LNCAP (cell line): ENCODE measurements around the gene JAK1.

Source experiments
- TF ChIP-seq, protein P1 (sequence below): fragments of 450-650 bp; IDR thresholded peaks from 2 replicates; pipeline ENCODE4 v1.5.1; 2017; ENCODE audit warnings: mild to moderate bottlenecking

The JAK1 gene

DNA sequence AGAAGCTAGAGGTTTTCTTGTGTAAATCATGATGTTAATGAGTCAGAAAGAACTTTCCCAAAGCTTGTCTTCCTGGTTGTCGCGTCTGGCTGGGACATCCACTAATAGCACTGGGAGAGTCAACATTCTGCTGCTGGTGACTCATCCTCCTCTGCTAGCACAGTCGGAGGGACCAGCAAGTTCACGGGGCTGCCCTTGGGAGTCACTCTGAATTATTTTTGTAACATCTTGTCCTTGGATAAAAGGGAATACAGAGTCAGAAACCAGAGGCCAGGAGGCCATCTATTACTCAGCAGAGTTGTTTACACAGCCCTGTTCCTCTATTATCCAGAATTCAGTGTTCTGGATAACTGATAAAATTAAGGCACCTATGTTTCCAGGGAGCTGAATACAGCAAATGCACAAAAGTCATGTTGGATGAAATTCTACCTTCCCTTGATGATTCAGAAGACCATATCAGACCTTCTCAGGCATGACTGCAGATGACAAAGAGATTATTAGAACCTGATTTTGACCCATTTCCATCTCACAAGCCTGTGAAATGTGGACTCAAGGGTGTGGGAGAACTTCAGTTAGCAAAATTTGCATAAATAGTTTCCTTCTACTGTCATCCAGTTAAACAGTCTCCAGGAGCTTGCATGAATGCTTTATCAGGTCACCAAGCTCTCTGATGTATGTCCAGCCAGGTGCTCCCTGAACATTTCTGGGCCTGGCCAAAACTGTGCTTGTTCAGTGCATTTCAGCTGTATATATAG, 68.1 kb downstream of the JAK1 start:
- TF ChIP-seq, protein P1, sequence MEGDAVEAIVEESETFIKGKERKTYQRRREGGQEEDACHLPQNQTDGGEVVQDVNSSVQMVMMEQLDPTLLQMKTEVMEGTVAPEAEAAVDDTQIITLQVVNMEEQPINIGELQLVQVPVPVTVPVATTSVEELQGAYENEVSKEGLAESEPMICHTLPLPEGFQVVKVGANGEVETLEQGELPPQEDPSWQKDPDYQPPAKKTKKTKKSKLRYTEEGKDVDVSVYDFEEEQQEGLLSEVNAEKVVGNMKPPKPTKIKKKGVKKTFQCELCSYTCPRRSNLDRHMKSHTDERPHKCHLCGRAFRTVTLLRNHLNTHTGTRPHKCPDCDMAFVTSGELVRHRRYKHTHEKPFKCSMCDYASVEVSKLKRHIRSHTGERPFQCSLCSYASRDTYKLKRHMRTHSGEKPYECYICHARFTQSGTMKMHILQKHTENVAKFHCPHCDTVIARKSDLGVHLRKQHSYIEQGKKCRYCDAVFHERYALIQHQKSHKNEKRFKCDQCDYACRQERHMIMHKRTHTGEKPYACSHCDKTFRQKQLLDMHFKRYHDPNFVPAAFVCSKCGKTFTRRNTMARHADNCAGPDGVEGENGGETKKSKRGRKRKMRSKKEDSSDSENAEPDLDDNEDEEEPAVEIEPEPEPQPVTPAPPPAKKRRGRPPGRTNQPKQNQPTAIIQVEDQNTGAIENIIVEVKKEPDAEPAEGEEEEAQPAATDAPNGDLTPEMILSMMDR, result no peak

DNA sequence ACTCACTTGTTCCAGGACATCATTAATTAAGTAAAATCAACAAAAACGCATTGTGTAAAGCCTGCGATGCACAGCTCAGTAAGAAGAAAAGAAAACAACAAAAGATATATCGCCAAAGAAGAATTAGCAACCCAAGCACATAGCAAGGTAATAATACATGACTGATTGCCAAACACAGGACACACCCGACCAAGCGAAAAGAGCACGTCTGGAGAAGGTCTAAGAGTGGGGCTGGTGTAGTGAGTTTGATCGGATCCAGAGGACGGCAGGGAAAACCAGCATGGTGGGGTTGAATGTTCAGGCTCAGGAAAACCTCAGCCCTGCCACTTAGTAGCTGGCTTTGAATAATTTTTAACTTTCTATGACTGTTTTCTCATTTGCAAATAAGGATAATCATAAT, 69.8 kb downstream of the JAK1 start:
- TF ChIP-seq, protein P1, result no peak

DNA sequence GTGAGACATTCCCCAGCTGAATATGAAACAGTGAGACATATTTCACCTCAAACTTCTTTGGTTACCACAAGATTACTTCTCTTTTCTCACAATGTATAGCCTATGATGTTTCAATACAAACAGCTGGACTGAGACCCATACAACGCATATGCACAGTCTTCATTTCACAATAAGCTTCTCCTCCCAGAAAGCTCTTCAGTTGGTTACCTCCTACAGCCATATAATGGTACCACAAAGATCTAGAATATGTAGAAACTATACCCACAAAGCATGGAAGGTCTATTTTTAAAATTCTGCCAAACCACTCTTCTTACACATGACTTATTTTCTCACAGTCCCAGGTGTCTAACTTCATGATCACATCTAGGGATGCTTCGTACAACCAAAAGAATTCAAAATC, 70.8 kb downstream of the JAK1 start:
- TF ChIP-seq, protein P1, result no peak

DNA sequence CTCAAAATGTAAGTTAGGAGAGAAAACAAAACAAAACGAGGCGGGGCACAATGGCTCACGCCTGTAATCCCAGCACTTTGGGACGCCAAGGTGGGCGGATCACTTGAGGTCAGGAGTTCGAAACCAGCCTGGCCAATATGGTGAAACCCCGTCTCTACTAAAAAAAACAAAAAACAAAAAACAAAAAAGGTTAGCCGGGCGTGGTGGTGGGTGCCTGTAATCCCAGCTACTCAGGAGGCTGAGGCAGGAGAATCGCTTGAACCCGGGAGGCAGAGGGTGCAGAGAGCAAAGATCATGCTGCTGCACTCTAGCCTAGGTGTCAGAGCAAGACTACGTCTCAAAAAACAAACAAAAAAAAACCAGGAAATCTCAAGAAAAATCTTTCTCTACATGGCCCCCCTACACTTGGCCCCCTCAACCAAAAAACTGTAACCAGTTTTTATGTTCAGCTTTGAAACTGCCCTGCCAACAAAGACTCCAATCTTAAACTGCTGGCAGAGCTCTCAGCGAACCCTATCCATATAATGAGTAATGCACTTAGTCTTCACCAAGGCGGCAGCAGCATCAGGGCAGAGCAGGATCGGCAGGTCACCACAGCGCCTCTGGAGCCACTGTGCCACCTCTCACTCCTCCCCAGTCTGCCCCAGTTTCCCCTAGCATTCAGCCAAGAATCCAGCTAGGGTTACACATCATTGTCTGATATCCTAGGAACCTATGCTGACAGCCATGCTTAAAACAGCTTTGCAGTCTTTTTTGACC, 71.7 kb downstream of the JAK1 start:
- TF ChIP-seq, protein P1, result no peak

DNA sequence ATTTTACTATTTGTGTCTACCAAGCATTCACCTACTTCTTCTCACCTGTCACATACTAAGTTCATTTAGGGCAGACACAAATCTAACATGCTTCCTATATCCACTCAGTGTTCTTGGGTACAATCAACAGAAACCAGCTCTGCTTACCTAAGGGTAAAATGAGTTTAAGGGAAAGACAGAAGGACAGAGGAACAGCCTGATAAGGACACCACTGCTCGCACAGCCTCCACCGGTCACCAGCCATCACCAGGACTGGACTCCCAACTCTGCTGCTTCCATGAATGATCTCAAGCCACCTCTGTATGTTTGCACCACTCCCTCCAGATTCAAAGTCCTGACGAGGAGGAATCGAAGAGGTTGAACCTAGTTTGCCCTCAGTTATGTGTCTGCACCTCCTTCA, 72.4 kb downstream of the JAK1 start:
- TF ChIP-seq, protein P1, result no peak

DNA sequence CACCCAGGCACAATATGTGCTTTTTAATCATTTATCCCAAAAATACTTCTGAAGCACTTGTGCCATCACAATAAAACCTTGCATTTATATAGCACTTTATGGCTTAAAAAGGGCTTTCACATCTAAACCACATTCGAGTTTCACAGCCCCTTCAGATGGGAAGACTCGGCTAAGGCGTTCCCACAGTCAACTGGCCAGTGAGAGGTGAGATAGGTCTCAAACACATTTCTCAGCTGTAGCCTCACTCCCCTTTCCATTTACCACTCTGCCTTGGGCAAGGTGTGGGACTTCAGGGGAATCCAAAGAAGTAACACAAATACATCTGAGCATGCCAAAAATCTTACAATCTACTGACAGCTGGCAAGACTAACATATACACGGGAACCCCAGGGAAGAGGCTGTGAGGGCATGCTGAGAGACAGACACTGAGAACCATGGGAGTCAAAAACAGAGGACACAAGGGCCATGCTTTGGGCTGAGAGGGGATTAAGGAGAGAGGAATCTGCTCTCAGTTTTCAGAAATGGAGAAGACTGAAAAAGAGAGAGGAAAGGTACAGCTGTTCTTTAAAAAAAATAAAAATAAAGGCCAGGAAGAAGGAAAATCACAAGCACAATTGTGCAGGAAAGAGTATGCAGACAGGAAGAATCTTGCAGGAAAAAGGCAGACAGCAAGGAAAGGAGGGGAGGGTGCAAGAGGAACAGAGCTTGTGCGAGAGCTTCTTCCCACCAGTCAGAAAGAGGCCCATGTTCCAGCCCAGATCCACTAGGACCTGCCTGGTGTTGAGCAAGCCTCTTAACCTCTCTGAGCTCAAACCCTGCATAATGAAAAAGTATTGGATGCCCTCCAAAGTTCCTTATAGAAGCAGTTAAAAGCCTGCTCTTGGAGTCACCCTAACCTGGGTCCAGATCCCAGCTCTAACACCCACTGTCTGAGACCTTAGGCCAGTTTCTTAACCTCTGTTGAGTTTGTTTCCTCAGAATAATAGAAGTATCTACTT, 73.5 kb downstream of the JAK1 start:
- TF ChIP-seq, protein P1, result no peak

DNA sequence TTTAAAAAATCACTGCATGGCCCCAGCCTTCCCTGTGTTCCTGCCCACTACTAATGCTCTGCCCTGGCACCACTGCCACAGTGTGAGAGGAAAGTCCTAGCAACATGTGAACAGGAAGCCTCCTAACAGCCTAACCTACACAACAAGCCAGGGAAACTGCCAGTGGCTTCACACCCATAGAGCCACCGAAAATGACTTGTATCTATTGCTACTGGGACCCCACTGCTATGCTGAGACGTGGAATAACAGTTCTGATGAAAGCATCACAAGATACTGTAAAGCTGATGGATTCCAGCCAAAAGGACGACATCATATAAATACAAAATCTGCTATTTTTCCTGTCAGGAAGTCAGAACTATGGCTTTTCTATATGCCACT, 74.9 kb downstream of the JAK1 start:
- TF ChIP-seq, protein P1, result no peak
